Cardiac muscle cell (in vitro differentiated cells and primary cell): ENCODE data around the gene CCDC171. TPM values are rescaled to one million over a fixed set of nuclear protein-coding genes. Genes with fewer than 3 reads are reported as not detected.

ENCODE experiments used
- DNase-seq, 2 donors: peaks; one replicate each; pipeline versions ENCODE4 v3.0.0 to v3.0.0-alpha.2; 2010 to 2017; ENCODE audit warnings: low read depth in 1 of 2, low spot score in 1 of 2
- H3K27ac ChIP-seq: fragments of 200-600 bp; sonication (generic); 2 replicates; pipeline ENCODE4 v1.5.1; 2016
- H3K27me3 ChIP-seq: fragments of 200-600 bp; sonication (generic); 2 replicates; pipeline ENCODE4 v1.6.0; 2016; ENCODE audit warnings: control low read depth
- H3K36me3 ChIP-seq: fragments of 200-600 bp; sonication (generic); 2 replicates; pipeline ENCODE4 v1.5.1; 2016; ENCODE audit warnings: control low read depth
- H3K4me1 ChIP-seq: fragments of 200-600 bp; sonication (generic); 2 replicates; pipeline ENCODE4 v1.8.1; 2017; ENCODE audit warnings: low read depth, mild to moderate bottlenecking, mixed run types
- H3K4me3 ChIP-seq: fragments of 200-600 bp; sonication (generic); 2 replicates; pipeline ENCODE4 v1.5.1; 2016; ENCODE audit warnings: mild to moderate bottlenecking
- H3K9me3 ChIP-seq: fragments of 200-600 bp; sonication (generic); 2 replicates; pipeline ENCODE4 v1.5.1; 2017; ENCODE audit warnings: low read depth, mild to moderate bottlenecking, control low read depth
- CTCF ChIP-seq: IDR thresholded peaks from 2 replicates; pipeline ENCODE4 v1.5.1; 2012; ENCODE audit warnings: low read depth, mild to moderate bottlenecking, low read length
- polyA plus RNA-seq: library from polyadenylated mRNA; unstranded; fragments of >200 nt; fragmentation: Nextera tagmentation; extraction: Ambion mirVana; gene quantifications from 2 replicates; pipeline ENCODE4 v1.2.1, GENCODE V29; 2016
- total RNA-seq: library from RNA; depleted of rRNA; stranded (reverse); fragments of >200 nt; gene quantifications from 2 replicates; pipeline ENCODE4 v1.2.3, GENCODE V29; 2016

Gene CCDC171
- total and polyA plus RNA-seq, 2 experiments from 2014 or later: 2.8 to 4.5 TPM

DNA sequence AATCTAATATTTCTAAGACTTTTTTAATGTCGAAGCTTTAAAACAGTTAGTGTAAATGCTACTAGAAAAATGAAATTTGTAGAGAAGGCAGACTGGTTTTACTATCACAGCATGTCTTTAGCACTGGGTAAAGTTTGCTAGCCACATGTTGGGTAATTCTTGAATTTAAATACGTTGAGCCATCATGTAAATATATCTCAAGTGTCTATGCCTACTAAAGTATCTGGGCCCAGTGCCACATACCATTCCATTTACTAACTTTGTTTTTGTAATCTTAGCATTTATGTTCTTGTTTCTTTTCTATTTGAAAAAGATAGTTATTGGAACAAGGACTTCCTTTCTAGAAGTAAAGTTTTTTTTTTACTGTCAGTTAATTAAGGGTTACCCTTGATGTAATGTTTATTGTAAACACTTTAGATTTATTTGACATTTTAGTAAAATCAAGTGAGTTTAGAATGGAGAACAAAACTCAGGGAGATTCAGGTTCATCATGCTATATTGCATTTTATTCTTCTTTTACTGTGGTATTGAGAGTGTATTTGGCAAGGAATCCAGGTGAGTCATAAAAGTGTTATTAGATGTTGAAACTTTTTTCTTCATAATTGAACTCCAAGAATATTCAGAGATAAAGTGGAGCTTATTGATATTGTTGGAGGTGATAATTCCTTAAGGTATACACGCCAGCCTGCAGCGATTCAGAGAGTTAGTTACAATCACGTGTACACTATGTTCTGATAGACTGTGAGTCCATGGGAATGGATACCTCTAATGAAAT lies 182.4 kb downstream of the CCDC171 start:
- no peak overlapping the region for H3K4me3 ChIP-seq
- no peak overlapping the region for H3K27ac ChIP-seq
- H3K36me3 ChIP-seq: no peaks in the 10 kb centered on the region
- H3K9me3 ChIP-seq: no peaks in the 10 kb centered on the region
- DNase-seq: peak in 1 of 2 donors; percentile 94
- H3K4me1 ChIP-seq: no peaks in the 10 kb centered on the region
- H3K27me3 ChIP-seq: no peaks in the 10 kb centered on the region
- no peak for TF ChIP-seq CTCF

- DNase-seq: no peak
- Histone ChIP-seq H3K27ac (no peak overlapping the region), H3K27me3 (no peaks in the 10 kb centered on the region), H3K4me3 (no peak overlapping the region), H3K9me3 (no peaks in the 10 kb centered on the region), H3K36me3 (no peaks in the 10 kb centered on the region), H3K4me1 (no peaks in the 10 kb centered on the region)
- TF ChIP-seq CTCF: no peak
These were observed 183.7 kb downstream of the CCDC171 start for GRCh38 chr9:15736569-15736968.

- TF ChIP-seq CTCF: no peak
These were observed 185.2 kb downstream of the CCDC171 start for GRCh38 chr9:15738011-15738410.

DNA sequence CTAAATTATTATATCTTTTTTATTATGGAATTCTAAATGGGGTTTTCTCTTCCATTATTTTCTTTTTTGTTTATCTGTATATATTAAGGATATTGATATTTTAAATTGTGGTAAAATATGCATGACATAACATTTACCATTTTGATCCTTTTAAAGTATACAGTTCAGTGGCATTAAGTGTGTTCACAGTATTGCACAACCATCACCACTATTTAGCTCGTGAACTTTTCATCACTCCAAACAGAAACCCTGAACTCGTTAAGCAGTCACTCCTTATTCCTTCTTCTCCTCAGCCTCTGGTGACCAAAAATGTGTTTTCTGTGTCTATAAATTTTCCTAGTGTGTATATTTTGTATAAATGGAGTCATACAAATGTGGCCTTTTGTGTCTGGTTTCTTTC lies 188.2 kb downstream of the CCDC171 start:
- H3K4me1 ChIP-seq: no peaks in the 10 kb centered on the region
- no peak overlapping the region for H3K4me3 ChIP-seq
- TF ChIP-seq CTCF: no peak
- DNase-seq: no peak
- no peaks in the 10 kb centered on the region for H3K27me3 ChIP-seq
- H3K27ac ChIP-seq: no peak overlapping the region
- no peaks in the 10 kb centered on the region for H3K36me3 ChIP-seq
- H3K9me3 ChIP-seq: no peaks in the 10 kb centered on the region

More at GRCh38 chr9:15738011-15738410, 185.2 kb downstream of the CCDC171 start:
- H3K36me3 ChIP-seq: no peaks in the 10 kb centered on the region
- H3K4me3 ChIP-seq: no peak overlapping the region
- no peaks in the 10 kb centered on the region for H3K9me3 ChIP-seq
- H3K4me1 ChIP-seq: no peaks in the 10 kb centered on the region
- H3K27me3 ChIP-seq: no peaks in the 10 kb centered on the region
- DNase-seq: peak in 1 of 2 donors; percentile 64
- no peak overlapping the region for H3K27ac ChIP-seq

GRCh38 chr9:15743512-15743911 lies 190.7 kb downstream of the CCDC171 start:
- Histone ChIP-seq H3K4me3 (no peak overlapping the region), H3K36me3 (no peaks in the 10 kb centered on the region), H3K27me3 (no peaks in the 10 kb centered on the region), H3K27ac (no peak overlapping the region), H3K9me3 (no peaks in the 10 kb centered on the region), H3K4me1 (no peaks in the 10 kb centered on the region)
- no peak for DNase-seq
- no peak for TF ChIP-seq CTCF
